A549 (cell line): ENCODE measurements around the gene DHX8.
"Not testable (repeated sequence)": the region's sequence is repeated elsewhere in the genome, so short reads cannot be mapped to it uniquely, and the experiment has no call there.

Experiments used
- CTCF ChIP-seq: fragments of >200 bp; sonication (Bioruptor Twin); formaldehyde crosslinking; IDR thresholded peaks from 3 replicates; pipeline ENCODE4 v1.5.1; 2016
- MAFK ChIP-seq: fragments of 450-650 bp; IDR thresholded peaks from 2 replicates; pipeline ENCODE4 v1.6.1; 2014; ENCODE audit not compliant: partially characterized antibody
- MAX ChIP-seq: IDR thresholded peaks from 2 replicates; pipeline ENCODE4 v1.6.1; 2012
- MYC ChIP-seq: IDR thresholded peaks from 2 replicates; pipeline ENCODE4 v1.6.1; 2012; ENCODE audit warnings: mild to moderate bottlenecking, inconsistent platforms, low read length, improper control_type of control experiment, borderline replicate concordance
- PHF8 ChIP-seq: fragments of 200-600 bp; sonication (generic); IDR thresholded peaks from 2 replicates; pipeline ENCODE4 v1.6.1; 2016; ENCODE audit warnings: low read depth, mild to moderate bottlenecking, antibody characterized with exemption, moderate library complexity, borderline replicate concordance
- REST ChIP-seq: fragments of 200-600 bp; sonication (generic); IDR thresholded peaks from 2 replicates; pipeline ENCODE4 v1.6.1; 2016; ENCODE audit warnings: antibody characterized with exemption, mild to moderate bottlenecking, moderate library complexity
- USF2 ChIP-seq: fragments of 450-650 bp; IDR thresholded peaks from 2 replicates; pipeline ENCODE4 v1.6.1; 2014; ENCODE audit warnings: antibody characterized with exemption

GRCh38 chr17:43451741-43452140, 32.0 kb upstream of the DHX8 start:
- not testable (repeated sequence) for TF ChIP-seq MAFK, MYC, MAX, CTCF, USF2, REST, PHF8
